ENCODE data around the gene COL27A1.

- TF ChIP-seq, protein P1, sequence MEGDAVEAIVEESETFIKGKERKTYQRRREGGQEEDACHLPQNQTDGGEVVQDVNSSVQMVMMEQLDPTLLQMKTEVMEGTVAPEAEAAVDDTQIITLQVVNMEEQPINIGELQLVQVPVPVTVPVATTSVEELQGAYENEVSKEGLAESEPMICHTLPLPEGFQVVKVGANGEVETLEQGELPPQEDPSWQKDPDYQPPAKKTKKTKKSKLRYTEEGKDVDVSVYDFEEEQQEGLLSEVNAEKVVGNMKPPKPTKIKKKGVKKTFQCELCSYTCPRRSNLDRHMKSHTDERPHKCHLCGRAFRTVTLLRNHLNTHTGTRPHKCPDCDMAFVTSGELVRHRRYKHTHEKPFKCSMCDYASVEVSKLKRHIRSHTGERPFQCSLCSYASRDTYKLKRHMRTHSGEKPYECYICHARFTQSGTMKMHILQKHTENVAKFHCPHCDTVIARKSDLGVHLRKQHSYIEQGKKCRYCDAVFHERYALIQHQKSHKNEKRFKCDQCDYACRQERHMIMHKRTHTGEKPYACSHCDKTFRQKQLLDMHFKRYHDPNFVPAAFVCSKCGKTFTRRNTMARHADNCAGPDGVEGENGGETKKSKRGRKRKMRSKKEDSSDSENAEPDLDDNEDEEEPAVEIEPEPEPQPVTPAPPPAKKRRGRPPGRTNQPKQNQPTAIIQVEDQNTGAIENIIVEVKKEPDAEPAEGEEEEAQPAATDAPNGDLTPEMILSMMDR (IDR thresholded peaks at IDR 0.05), result no peak
- TF ChIP-seq POLR2A (IDR thresholded peaks at IDR 0.05), result no peak
Observed at GRCh38 chr9:114231273-114231672, 75.9 kb downstream of the COL27A1 start.

Data from prostate gland (tissue), 2 donors.